Measurements from ENCODE around the gene ZGPAT. TPM values are rescaled to one million over a fixed set of nuclear protein-coding genes. Genes with fewer than 3 reads are reported as not detected.

Gene ZGPAT
- total and polyA plus RNA-seq, 2 of the 13 experiments (the other 11 are each of a cell fraction or from before 2014, with no cell fraction given), result 23.0 to 41.9 TPM

DNA sequence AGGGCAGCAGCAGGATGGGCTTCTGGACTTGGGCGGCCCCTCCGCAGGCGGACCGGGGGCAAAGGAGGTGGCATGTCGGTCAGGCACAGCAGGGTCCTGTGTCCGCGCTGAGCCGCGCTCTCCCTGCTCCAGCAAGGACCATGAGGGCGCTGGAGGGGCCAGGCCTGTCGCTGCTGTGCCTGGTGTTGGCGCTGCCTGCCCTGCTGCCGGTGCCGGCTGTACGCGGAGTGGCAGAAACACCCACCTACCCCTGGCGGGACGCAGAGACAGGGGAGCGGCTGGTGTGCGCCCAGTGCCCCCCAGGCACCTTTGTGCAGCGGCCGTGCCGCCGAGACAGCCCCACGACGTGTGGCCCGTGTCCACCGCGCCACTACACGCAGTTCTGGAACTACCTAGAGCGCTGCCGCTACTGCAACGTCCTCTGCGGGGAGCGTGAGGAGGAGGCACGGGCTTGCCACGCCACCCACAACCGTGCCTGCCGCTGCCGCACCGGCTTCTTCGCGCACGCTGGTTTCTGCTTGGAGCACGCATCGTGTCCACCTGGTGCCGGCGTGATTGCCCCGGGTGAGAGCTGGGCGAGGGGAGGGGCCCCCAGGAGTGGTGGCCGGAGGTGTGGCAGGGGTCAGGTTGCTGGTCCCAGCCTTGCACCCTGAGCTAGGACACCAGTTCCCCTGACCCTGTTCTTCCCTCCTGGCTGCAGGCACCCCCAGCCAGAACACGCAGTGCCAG lies 11.0 kb upstream of the ZGPAT start, which contains the start of gene TNFRSF6B (continued):
- TF ChIP-seq, protein P1, sequence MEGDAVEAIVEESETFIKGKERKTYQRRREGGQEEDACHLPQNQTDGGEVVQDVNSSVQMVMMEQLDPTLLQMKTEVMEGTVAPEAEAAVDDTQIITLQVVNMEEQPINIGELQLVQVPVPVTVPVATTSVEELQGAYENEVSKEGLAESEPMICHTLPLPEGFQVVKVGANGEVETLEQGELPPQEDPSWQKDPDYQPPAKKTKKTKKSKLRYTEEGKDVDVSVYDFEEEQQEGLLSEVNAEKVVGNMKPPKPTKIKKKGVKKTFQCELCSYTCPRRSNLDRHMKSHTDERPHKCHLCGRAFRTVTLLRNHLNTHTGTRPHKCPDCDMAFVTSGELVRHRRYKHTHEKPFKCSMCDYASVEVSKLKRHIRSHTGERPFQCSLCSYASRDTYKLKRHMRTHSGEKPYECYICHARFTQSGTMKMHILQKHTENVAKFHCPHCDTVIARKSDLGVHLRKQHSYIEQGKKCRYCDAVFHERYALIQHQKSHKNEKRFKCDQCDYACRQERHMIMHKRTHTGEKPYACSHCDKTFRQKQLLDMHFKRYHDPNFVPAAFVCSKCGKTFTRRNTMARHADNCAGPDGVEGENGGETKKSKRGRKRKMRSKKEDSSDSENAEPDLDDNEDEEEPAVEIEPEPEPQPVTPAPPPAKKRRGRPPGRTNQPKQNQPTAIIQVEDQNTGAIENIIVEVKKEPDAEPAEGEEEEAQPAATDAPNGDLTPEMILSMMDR (CRISPR knock-in tag; IDR thresholded peaks at IDR 0.05), result peak; percentile 35
- TF ChIP-seq ZNF260 (CRISPR knock-in tag; IDR thresholded peaks at IDR 0.05; ENCODE audit: borderline replicate concordance, low read depth) (peak; percentile 47; the same call in 1 of the 2 replicates), KLF16 (CRISPR knock-in tag; IDR thresholded peaks at IDR 0.05) (0 out of 4 replicates have a peak, but pooled peaks of 1 of the 2 experiments have one; percentile 46), NR2F1 (CRISPR knock-in tag; IDR thresholded peaks at IDR 0.05) (no peak), STAG1 (CRISPR knock-in tag; IDR thresholded peaks at IDR 0.05) (no peak), ZNF7 (CRISPR knock-in tag; IDR thresholded peaks at IDR 0.05) (no peak), SALL2 (CRISPR knock-in tag; IDR thresholded peaks at IDR 0.05) (peak; percentile 69; the same call in 1 of the 2 replicates), FOXM1 (CRISPR knock-in tag; IDR thresholded peaks at IDR 0.05) (no peak), ZFP90 (CRISPR knock-in tag; IDR thresholded peaks at IDR 0.05; ENCODE audit: borderline replicate concordance) (0 out of 2 replicates have a peak, but pooled peaks have one; percentile 64), THAP11 (CRISPR knock-in tag; IDR thresholded peaks at IDR 0.05) (no peak), FLYWCH1 (CRISPR knock-in tag; IDR thresholded peaks at IDR 0.05) (no peak), DR1 (CRISPR knock-in tag; IDR thresholded peaks at IDR 0.05) (peak; percentile 74), EED (CRISPR knock-in tag; IDR thresholded peaks at IDR 0.05) (peak; percentile 59; the same call in 1 of the 2 replicates)
- TF ChIP-seq, protein P2, sequence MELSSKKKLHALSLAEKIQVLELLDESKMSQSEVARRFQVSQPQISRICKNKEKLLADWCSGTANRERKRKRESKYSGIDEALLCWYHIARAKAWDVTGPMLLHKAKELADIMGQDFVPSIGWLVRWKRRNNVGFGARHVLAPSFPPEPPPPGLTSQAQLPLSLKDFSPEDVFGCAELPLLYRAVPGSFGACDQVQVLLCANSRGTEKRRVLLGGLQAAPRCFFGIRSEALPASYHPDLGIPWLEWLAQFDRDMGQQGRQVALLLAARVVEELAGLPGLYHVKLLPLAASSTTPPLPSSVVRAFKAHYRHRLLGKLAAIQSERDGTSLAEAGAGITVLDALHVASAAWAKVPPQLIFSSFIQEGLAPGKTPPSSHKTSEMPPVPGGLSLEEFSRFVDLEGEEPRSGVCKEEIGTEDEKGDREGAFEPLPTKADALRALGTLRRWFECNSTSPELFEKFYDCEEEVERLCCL (CRISPR knock-in tag; IDR thresholded peaks at IDR 0.05; ENCODE audit: borderline replicate concordance), result 0 out of 2 replicates have a peak, but pooled peaks have one; percentile 58
- TF ChIP-seq, protein P3, sequence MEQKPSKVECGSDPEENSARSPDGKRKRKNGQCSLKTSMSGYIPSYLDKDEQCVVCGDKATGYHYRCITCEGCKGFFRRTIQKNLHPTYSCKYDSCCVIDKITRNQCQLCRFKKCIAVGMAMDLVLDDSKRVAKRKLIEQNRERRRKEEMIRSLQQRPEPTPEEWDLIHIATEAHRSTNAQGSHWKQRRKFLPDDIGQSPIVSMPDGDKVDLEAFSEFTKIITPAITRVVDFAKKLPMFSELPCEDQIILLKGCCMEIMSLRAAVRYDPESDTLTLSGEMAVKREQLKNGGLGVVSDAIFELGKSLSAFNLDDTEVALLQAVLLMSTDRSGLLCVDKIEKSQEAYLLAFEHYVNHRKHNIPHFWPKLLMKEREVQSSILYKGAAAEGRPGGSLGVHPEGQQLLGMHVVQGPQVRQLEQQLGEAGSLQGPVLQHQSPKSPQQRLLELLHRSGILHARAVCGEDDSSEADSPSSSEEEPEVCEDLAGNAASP (CRISPR knock-in tag; IDR thresholded peaks at IDR 0.05; ENCODE audit: borderline replicate concordance), result peak; percentile 8; the same call in 1 of the 2 replicates
- TF ChIP-seq, protein P4, sequence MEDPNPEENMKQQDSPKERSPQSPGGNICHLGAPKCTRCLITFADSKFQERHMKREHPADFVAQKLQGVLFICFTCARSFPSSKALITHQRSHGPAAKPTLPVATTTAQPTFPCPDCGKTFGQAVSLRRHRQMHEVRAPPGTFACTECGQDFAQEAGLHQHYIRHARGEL (CRISPR knock-in tag; IDR thresholded peaks at IDR 0.05), result 0 out of 2 replicates have a peak, but pooled peaks have one; percentile 74
- TF ChIP-seq, protein P5, sequence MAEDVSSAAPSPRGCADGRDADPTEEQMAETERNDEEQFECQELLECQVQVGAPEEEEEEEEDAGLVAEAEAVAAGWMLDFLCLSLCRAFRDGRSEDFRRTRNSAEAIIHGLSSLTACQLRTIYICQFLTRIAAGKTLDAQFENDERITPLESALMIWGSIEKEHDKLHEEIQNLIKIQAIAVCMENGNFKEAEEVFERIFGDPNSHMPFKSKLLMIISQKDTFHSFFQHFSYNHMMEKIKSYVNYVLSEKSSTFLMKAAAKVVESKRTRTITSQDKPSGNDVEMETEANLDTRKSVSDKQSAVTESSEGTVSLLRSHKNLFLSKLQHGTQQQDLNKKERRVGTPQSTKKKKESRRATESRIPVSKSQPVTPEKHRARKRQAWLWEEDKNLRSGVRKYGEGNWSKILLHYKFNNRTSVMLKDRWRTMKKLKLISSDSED (CRISPR knock-in tag; IDR thresholded peaks at IDR 0.05), result 0 out of 2 replicates have a peak, but pooled peaks have one; percentile 20
- TF ChIP-seq, protein P6, sequence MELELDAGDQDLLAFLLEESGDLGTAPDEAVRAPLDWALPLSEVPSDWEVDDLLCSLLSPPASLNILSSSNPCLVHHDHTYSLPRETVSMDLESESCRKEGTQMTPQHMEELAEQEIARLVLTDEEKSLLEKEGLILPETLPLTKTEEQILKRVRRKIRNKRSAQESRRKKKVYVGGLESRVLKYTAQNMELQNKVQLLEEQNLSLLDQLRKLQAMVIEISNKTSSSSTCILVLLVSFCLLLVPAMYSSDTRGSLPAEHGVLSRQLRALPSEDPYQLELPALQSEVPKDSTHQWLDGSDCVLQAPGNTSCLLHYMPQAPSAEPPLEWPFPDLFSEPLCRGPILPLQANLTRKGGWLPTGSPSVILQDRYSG (CRISPR knock-in tag; IDR thresholded peaks at IDR 0.05), result no peak
- TF ChIP-seq, protein P7, sequence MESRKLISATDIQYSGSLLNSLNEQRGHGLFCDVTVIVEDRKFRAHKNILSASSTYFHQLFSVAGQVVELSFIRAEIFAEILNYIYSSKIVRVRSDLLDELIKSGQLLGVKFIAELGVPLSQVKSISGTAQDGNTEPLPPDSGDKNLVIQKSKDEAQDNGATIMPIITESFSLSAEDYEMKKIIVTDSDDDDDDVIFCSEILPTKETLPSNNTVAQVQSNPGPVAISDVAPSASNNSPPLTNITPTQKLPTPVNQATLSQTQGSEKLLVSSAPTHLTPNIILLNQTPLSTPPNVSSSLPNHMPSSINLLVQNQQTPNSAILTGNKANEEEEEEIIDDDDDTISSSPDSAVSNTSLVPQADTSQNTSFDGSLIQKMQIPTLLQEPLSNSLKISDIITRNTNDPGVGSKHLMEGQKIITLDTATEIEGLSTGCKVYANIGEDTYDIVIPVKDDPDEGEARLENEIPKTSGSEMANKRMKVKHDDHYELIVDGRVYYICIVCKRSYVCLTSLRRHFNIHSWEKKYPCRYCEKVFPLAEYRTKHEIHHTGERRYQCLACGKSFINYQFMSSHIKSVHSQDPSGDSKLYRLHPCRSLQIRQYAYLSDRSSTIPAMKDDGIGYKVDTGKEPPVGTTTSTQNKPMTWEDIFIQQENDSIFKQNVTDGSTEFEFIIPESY (CRISPR knock-in tag; IDR thresholded peaks at IDR 0.05), result peak; percentile 70
